Gastroesophageal sphincter (tissue), 3 donors: ENCODE measurements around the gene FGFR4.

Experiments
- CTCF ChIP-seq, 4 experiments: fragments of 200-600 bp in 2 of 4; fragments of 450-650 bp in 2 of 4; sonication (generic) in 1 of 4; IDR thresholded peaks; one replicate each; pipeline ENCODE4 v1.5.1; 2017 to 2019; ENCODE audit warnings: antibody characterized with exemption in 4 of 4, mild to moderate bottlenecking in 2 of 4, moderate library complexity in 2 of 4
- EP300 ChIP-seq: sonication (generic); formaldehyde crosslinking; IDR thresholded peaks from one replicate; pipeline ENCODE4 v1.6.1; 2017; ENCODE audit warnings: antibody characterized with exemption, mild to moderate bottlenecking
- POLR2A ChIP-seq, 2 donors: fragments of 450-650 bp; IDR thresholded peaks; one replicate each; pipeline ENCODE4 v1.6.1; 2017; ENCODE audit warnings: antibody characterized with exemption in 2 of 2, mild to moderate bottlenecking in 2 of 2, moderate library complexity in 1 of 2
- POLR2AphosphoS5 ChIP-seq: sonication (generic); formaldehyde crosslinking; IDR thresholded peaks from one replicate; pipeline ENCODE4 v1.6.1; 2017; ENCODE audit warnings: antibody characterized with exemption

- TF ChIP-seq CTCF (IDR thresholded peaks at IDR 0.05) = no peak
- TF ChIP-seq POLR2A (IDR thresholded peaks at IDR 0.05) = no peak
- no peak for TF ChIP-seq POLR2AphosphoS5
- no peak for TF ChIP-seq EP300
Measured at GRCh38 chr5:177131019-177131320, 44.3 kb downstream of the FGFR4 start.
